C4-2B (cell line): Measurements from ENCODE around the gene WNT16.

Experiments used
- H3K27ac ChIP-seq: fragments of 450-650 bp; 2 replicates; pipeline ENCODE4 v1.5.1; 2017
- CTCF ChIP-seq: fragments of 450-650 bp; conservative IDR thresholded peaks from 2 replicates; pipeline ENCODE4 v1.5.1; 2017; ENCODE audit warnings: mild to moderate bottlenecking
- ZFX ChIP-seq: fragments of 450-650 bp; IDR thresholded peaks from 2 replicates; pipeline ENCODE4 v1.6.1; 2017

Gene WNT16

GRCh38 chr7:121330053-121330833 lies 1.4 kb downstream of the WNT16 start:
- H3K27ac ChIP-seq: no peak overlapping the region

DNA sequence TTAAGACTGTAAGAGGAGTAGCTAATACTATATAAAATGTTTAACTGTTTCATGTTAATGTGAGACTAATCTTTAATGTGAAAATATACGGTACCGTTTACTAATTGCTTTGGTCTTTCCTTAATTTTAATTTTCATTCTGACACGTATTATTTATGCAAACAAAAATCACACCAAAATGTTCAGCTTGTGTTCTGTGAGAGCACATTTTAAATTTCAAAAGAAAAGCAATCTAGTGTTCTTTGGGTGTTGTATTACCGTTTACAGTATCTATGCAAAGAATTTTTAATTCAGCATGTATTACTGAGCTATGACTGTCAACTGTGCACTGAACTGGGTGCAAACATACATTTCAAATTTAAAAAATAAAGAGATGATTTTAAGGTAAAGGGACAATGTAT lies 2.2 kb downstream of the WNT16 start:
- TF ChIP-seq CTCF (no peak), ZFX (no peak)
- H3K27ac ChIP-seq: no peak overlapping the region

More at GRCh38 chr7:121330053-121330833, 1.4 kb downstream of the WNT16 start:
- no peak for TF ChIP-seq ZFX
- TF ChIP-seq CTCF: no peak

- H3K27ac ChIP-seq: no peak overlapping the region
- no peak for TF ChIP-seq CTCF
- TF ChIP-seq ZFX: no peak
Measured at GRCh38 chr7:121331574-121331973, 2.8 kb downstream of the WNT16 start.

GRCh38 chr7:121334376-121334775 lies 5.6 kb downstream of the WNT16 start:
- H3K27ac ChIP-seq: no peak overlapping the region
- no peak for TF ChIP-seq CTCF
- TF ChIP-seq ZFX: no peak

DNA sequence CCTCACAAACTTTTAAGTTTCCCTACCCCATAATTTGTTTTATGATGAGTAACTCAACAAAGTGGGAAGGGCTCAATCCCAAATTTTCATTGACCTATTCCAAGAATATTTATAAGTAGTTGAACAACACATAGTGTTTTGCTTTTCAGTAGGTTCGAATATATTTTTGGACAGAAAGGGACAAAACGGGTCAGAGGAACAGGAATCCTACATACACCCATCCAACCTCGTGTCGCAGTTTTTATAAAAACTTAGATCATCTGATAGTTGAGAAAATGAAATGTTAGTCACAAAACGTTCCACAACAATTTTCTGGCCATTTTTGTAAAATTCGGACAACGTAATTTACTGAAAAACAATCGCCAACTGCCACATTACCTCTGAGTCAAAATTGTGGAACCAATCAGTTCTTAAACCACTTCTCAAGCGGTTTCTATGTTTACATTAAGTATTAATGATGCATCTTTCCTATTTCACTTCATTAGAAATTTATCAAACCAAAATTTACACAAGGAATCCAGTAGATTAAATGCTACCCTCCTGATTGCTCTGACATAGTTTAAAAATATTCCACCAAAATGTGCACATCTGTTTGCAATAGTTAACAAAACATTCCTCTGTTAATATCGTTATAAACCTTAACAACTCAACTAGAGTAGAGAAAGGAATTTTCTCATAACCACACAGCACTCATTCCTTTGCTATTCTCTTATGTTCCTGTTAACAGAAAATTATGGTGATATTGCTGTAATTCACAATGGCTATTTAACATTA lies 6.3 kb downstream of the WNT16 start:
- no peak overlapping the region for H3K27ac ChIP-seq

DNA sequence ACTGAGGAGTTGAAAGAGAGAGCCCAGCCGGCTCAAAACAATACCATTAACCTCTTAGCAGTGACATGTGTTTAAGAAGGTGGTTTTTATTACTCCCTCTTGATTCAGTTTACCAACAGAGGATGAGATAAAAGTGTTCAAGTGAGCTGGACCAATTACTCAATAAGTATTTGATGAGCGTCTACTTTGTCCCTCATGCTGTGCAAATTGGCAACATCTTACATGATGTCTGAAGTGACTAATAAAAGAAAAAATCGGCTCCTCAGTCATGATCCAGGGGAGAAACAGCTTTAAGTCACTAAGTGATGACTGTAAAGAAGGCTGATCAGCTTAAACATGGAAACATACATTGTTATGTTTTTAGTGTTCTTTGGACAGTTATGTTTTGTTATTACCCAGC lies 7.8 kb downstream of the WNT16 start:
- TF ChIP-seq ZFX (no peak), CTCF (no peak)
- no peak overlapping the region for H3K27ac ChIP-seq

More for the DNA sequence above, 6.3 kb downstream of the WNT16 start:
- TF ChIP-seq CTCF (no peak), ZFX (no peak)

DNA sequence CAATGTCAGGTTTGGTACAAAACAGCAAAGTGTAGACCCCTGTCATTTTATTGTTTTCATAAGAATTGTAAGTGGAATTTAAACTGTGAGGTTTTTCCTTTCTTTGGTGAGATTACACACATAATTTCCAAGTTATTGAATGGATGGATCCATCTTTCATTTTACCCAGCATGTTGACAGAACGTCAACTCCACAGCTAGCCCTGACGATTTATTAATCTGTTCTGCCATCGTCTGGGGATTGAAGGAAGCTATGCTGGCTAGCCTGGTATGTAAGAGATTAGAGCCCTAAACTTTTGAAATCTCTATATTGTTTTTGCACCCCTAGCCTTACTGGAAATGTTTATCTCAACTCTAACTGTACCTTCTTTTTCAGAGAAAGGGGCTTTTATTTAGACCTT lies 8.6 kb downstream of the WNT16 start:
- no peak for TF ChIP-seq ZFX
- TF ChIP-seq CTCF: peak; percentile 36
- no peak overlapping the region for H3K27ac ChIP-seq
